ENCODE data around the gene SESN3.

DNA sequence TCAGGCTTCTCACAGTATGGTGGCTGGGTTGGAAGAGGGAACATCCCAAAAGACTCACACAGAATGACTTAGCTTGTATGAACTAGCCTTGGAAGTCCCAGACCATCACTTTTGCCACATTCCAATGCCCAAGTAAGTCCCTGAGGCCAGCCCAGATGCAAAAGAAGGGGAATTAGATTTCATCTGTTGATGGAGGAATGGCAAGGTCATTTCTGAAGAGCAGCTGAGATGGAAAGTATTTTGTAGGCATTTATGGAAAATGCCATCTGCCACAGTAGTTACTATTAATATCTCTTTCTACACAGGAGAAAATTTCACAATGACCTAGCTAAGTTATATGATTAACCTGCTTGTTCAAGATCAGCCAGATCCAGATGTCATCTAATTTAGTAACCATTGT lies 82.6 kb downstream of the SESN3 start:
- TF ChIP-seq EZH2 (IDR thresholded peaks at IDR 0.05; ENCODE audit: insufficient read depth, poor library complexity, severe bottlenecking) (no peak), EZH2phosphoT487 (IDR thresholded peaks at IDR 0.05; ENCODE audit: insufficient read depth, low read depth) (no peak)

Data from GM23248 (cell line).